ENCODE results near the gene PPP1R14C.

DNA sequence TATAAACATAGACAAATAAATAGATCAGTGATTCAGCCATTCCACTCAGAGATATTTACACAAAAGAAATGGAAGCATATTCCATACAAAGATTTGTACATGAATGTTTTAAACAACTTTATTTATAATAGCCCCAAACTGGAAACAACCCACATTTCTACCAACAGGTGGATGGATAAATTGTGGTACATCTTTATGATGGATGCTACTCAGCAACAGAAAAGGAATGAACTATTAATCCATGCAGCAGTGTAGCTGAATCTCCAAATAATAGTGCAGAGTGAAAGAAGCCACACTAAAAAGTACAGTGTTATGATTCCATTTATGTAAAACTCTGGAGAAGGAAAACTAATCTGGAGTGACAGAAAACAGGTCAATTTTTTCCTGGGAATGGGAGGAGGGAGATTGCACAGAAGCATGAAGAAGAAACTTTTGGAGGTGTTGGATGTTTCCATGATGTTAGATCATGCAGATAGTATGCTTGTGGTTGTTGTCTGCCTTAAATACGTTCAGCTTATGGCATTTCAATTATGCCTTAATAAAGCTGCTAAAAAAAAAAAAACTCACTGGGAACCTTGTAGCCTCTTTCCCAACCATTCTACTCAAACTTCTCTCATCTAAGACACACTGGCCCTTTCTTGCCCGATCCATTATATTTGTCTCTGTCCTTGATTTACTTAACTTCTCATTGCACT lies 100.9 kb downstream of the PPP1R14C start:
- TF ChIP-seq, protein P1, sequence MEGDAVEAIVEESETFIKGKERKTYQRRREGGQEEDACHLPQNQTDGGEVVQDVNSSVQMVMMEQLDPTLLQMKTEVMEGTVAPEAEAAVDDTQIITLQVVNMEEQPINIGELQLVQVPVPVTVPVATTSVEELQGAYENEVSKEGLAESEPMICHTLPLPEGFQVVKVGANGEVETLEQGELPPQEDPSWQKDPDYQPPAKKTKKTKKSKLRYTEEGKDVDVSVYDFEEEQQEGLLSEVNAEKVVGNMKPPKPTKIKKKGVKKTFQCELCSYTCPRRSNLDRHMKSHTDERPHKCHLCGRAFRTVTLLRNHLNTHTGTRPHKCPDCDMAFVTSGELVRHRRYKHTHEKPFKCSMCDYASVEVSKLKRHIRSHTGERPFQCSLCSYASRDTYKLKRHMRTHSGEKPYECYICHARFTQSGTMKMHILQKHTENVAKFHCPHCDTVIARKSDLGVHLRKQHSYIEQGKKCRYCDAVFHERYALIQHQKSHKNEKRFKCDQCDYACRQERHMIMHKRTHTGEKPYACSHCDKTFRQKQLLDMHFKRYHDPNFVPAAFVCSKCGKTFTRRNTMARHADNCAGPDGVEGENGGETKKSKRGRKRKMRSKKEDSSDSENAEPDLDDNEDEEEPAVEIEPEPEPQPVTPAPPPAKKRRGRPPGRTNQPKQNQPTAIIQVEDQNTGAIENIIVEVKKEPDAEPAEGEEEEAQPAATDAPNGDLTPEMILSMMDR (IDR thresholded peaks at IDR 0.05) = no peak
- no peak for TF ChIP-seq EZH2phosphoT487 (IDR thresholded peaks at IDR 0.05)

Measured in neural progenitor cell (in vitro differentiated cells).